PC-3 (cell line): ENCODE measurements around the gene SORL1.

ENCODE experiments used
- CTCF ChIP-seq: fragments of 300-600 bp; sonication (generic); conservative IDR thresholded peaks from 2 replicates; pipeline ENCODE4 v1.5.1; 2017; ENCODE audit warnings: antibody characterized with exemption, low read depth, mild to moderate bottlenecking, low read length
- EZH2 ChIP-seq: fragments of 300-600 bp; sonication (generic); IDR thresholded peaks from one replicate; pipeline ENCODE4 v1.6.1; 2017; ENCODE audit warnings: antibody characterized with exemption, mild to moderate bottlenecking, low read length; ENCODE audit not compliant: unreplicated experiment
- EZH2phosphoT487 ChIP-seq: fragments of 300-600 bp; sonication (generic); IDR thresholded peaks from 2 replicates; pipeline ENCODE4 v1.6.1; 2018; ENCODE audit warnings: mild to moderate bottlenecking, antibody characterized with exemption, low read length, borderline replicate concordance

- TF ChIP-seq CTCF (no peak), EZH2 (no peak), EZH2phosphoT487 (no peak)
Measured at GRCh38 chr11:121560236-121560635, 108.1 kb downstream of the SORL1 start.
